HCT116 (cell line): ENCODE results near the gene PPP1R14B. TPM values are rescaled to one million over a fixed set of nuclear protein-coding genes. Genes with fewer than 3 reads are reported as not detected.

Source experiments
- ATAC-seq: fragments of 200-7000 bp; cut with Tn5 transposase; 2 replicates; pipeline ENCODE4 v1.9.1; 2020; ENCODE audit warnings: mild to moderate bottlenecking, moderate library complexity
- BruUV-seq: library from RNA; stranded (reverse); fragments of 400-500 nt; replicated peaks from 2 replicates; lab custom pipeline; 2021; lab: Mats Ljungman, UMichigan
- CTCF ChIA-PET: fragments of 300-600 bp; sonication (Branson Sonifier 250); formaldehyde crosslinking; loops from one replicate; lab custom pipeline; 2021; ENCODE audit warnings: antibody characterized with exemption; lab: Charles Lee
- POLR2A ChIA-PET: fragments of 300-600, 350-600 bp; sonication (Branson Sonifier 250); formaldehyde crosslinking; loops from one replicate; lab custom pipeline; 2021; ENCODE audit warnings: antibody characterized with exemption; lab: Charles Lee
- RAD21 ChIA-PET, 2 experiments: fragments of 300-600 bp; sonication (Branson Sonifier 250); formaldehyde crosslinking; loops; one replicate each; lab custom pipeline; 2023; ENCODE audit warnings: low total read pairs in 2 of 2; ENCODE audit not compliant: uncharacterized antibody in 2 of 2, unreplicated experiment in 2 of 2, low non-redundant PET in 1 of 2; lab: Charles Lee
- DNase-seq: peaks from one replicate; pipeline ENCODE4 v3.0.0-alpha.2; 2010; ENCODE audit warnings: low read depth, low spot score
- H2AFZ ChIP-seq: fragments of 200-600 bp; shearing (Covaris generic), sonication (generic); 2 replicates; pipeline ENCODE4 v1.6.1; 2017; ENCODE audit warnings: low read depth, mixed run types, mixed read lengths, antibody characterized with exemption, low read length; ENCODE audit not compliant: poor library complexity, severe bottlenecking
- H3K27ac ChIP-seq: 2 replicates; pipeline ENCODE4 v1.5.1; 2012; ENCODE audit warnings: low read depth, low read length
- H3K27me3 ChIP-seq: fragments of 200-600 bp; sonication (generic); 2 replicates; pipeline ENCODE4 v1.6.1; 2016; ENCODE audit warnings: mixed run types, low read length, mixed read lengths; ENCODE audit not compliant: insufficient read depth
- H3K36me3 ChIP-seq, 2 experiments: fragments of 200-500 bp in 1 of 2; fragments of 200-600 bp in 1 of 2; sonication (Bioruptor generic) in 1 of 2; sonication (generic) in 1 of 2; 2 replicates each; pipeline versions ENCODE4 v1.5.1 to v1.6.1; 2014 to 2016; ENCODE audit warnings: low read length in 2 of 2, inconsistent platforms in 1 of 2, mixed read lengths in 1 of 2, mixed run types in 1 of 2; ENCODE audit not compliant: insufficient read depth in 2 of 2, control insufficient read depth in 1 of 2
- H3K4me1 ChIP-seq, 2 experiments: fragments of 200-600 bp in 1 of 2; sonication (generic) in 1 of 2; 2 replicates each; pipeline versions ENCODE4 v1.5.1 to v1.6.1; 2012 to 2017; ENCODE audit warnings: low read length in 2 of 2, inconsistent platforms in 1 of 2, mild to moderate bottlenecking in 1 of 2, mixed read lengths in 1 of 2, mixed run types in 1 of 2, moderate library complexity in 1 of 2; ENCODE audit not compliant: insufficient read depth in 2 of 2, control insufficient read depth in 1 of 2
- H3K4me2 ChIP-seq: fragments of 200-600 bp; sonication (generic); 2 replicates; pipeline ENCODE4 v1.6.1; 2017; ENCODE audit warnings: mixed run types, low read length, mixed read lengths
- H3K4me3 ChIP-seq, 2 experiments: fragments of 200-600 bp in 1 of 2; sonication (generic) in 1 of 2; replicated peaks in 1 of 2; 2 replicates each; pipeline ENCODE4 v1.5.1; 2011 to 2016; ENCODE audit warnings: low read length in 2 of 2, control low read depth in 1 of 2, low read depth in 1 of 2, mild to moderate bottlenecking in 1 of 2, mixed read lengths in 1 of 2, mixed run types in 1 of 2
- H3K79me2 ChIP-seq: fragments of 200-600 bp; sonication (generic); 2 replicates; pipeline ENCODE4 v1.6.1; 2017; ENCODE audit warnings: mild to moderate bottlenecking, mixed run types, low read length, moderate library complexity, mixed read lengths; ENCODE audit not compliant: insufficient read depth
- H3K9ac ChIP-seq: fragments of 200-600 bp; sonication (generic); 2 replicates; pipeline ENCODE4 v1.6.1; 2016; ENCODE audit warnings: low read length, mixed read lengths
- H3K9me2 ChIP-seq: fragments of 200-600 bp; sonication (generic), shearing (Covaris generic); 2 replicates; pipeline ENCODE4 v1.6.1; 2017; ENCODE audit warnings: mixed run types, mild to moderate bottlenecking, moderate library complexity; ENCODE audit not compliant: insufficient read depth
- H3K9me3 ChIP-seq, 2 experiments: fragments of 200-500 bp in 1 of 2; fragments of 200-600 bp in 1 of 2; sonication (Bioruptor generic) in 1 of 2; sonication (generic) in 1 of 2; 2 replicates each; pipeline ENCODE4 v1.6.1; 2014 to 2017; ENCODE audit warnings: low read length in 2 of 2, mixed read lengths in 2 of 2, inconsistent platforms in 1 of 2, low read depth in 1 of 2, mild to moderate bottlenecking in 1 of 2, mixed run types in 1 of 2, moderate library complexity in 1 of 2; ENCODE audit not compliant: control insufficient read depth in 1 of 2, insufficient read depth in 1 of 2
- H4K20me1 ChIP-seq: fragments of 200-600 bp; sonication (generic), shearing (Covaris generic); 2 replicates; pipeline ENCODE4 v1.6.1; 2017; ENCODE audit warnings: mixed run types, mild to moderate bottlenecking, moderate library complexity; ENCODE audit not compliant: insufficient read depth
- CBX3 ChIP-seq: IDR thresholded peaks from 2 replicates; pipeline ENCODE4 v1.6.1; 2012; ENCODE audit warnings: low read depth
- ELF1 ChIP-seq: IDR thresholded peaks from 2 replicates; pipeline ENCODE4 v1.6.1; 2012; ENCODE audit warnings: low read depth, borderline replicate concordance
- EZH2 ChIP-seq: fragments of 200-600 bp; sonication (generic); IDR thresholded peaks from 2 replicates; pipeline ENCODE4 v1.6.1; 2017; ENCODE audit warnings: antibody characterized with exemption, mixed run types
- EZH2phosphoT487 ChIP-seq: fragments of 200-600 bp; IDR thresholded peaks from 2 replicates; pipeline ENCODE4 v1.6.1; 2018; ENCODE audit warnings: antibody characterized with exemption, borderline replicate concordance
- POLR2A ChIP-seq: IDR thresholded peaks from 2 replicates; pipeline ENCODE4 v1.7.0; 2011; ENCODE audit warnings: borderline replicate concordance; ENCODE audit not compliant: insufficient read depth, insufficient read length; ENCODE audit errors: extremely low read depth
- POLR2AphosphoS5 ChIP-seq: IDR thresholded peaks from 2 replicates; pipeline ENCODE4 v1.6.1; 2011; ENCODE audit warnings: mild to moderate bottlenecking, low read depth, low read length, moderate library complexity
- RAD21 ChIP-seq: IDR thresholded peaks from 2 replicates; pipeline ENCODE4 v1.6.1; 2012; ENCODE audit warnings: low read depth, mild to moderate bottlenecking
- SIN3A ChIP-seq: IDR thresholded peaks from 2 replicates; pipeline ENCODE4 v1.6.1; 2012; ENCODE audit warnings: low read depth
- SP1 ChIP-seq: IDR thresholded peaks from 2 replicates; pipeline ENCODE4 v1.6.1; 2012; ENCODE audit warnings: low read depth
- SRF ChIP-seq: IDR thresholded peaks from 2 replicates; pipeline ENCODE4 v1.6.1; 2012; ENCODE audit warnings: low read depth
- TCF7L2 ChIP-seq: IDR thresholded peaks from 2 replicates; pipeline ENCODE4 v1.7.0; 2011; ENCODE audit warnings: borderline replicate concordance, inconsistent platforms; ENCODE audit not compliant: insufficient read depth, insufficient read length; ENCODE audit errors: extremely low read depth
- YY1 ChIP-seq: IDR thresholded peaks from 2 replicates; pipeline ENCODE4 v1.6.1; 2011; ENCODE audit warnings: low read length, low read depth, moderate library complexity, mild to moderate bottlenecking; ENCODE audit not compliant: insufficient replicate concordance; ENCODE audit errors: extremely low read depth
- ZFX ChIP-seq: fragments of 450-650 bp; IDR thresholded peaks from 2 replicates; pipeline ENCODE4 v1.6.1; 2017
- ZNF274 ChIP-seq: fragments of 200-500 bp; sonication (Bioruptor generic); IDR thresholded peaks from 2 replicates; pipeline ENCODE4 v1.6.1; 2014; ENCODE audit warnings: mild to moderate bottlenecking, low read depth, low read length, inconsistent platforms
- intact Hi-C: fragments of 100-400 bp; cut with micrococcal nuclease; formaldehyde crosslinking; loops from 2 replicates; pipeline ENCODE4 v1.10.0; 2022
- total RNA-seq: library from RNA; stranded (reverse); gene quantifications from one replicate; pipeline ENCODE4 v1.2.1, GENCODE V29; 2021; ENCODE audit not compliant: unreplicated experiment
- TF ChIP-seq, protein P1 (sequence below): IDR thresholded peaks from 2 replicates; pipeline ENCODE4 v1.6.1; 2012
- TF ChIP-seq, protein P2 (sequence below): IDR thresholded peaks from 2 replicates; pipeline ENCODE4 v1.6.1; 2011; ENCODE audit warnings: mild to moderate bottlenecking, low read length, moderate library complexity; ENCODE audit not compliant: insufficient replicate concordance; ENCODE audit errors: extremely low read depth
- TF ChIP-seq, protein P3 (sequence below): IDR thresholded peaks from 2 replicates; pipeline ENCODE4 v1.6.1; 2012

The PPP1R14B gene
- total RNA-seq, 1 experiment from 2014 or later, result 332 TPM

DNA sequence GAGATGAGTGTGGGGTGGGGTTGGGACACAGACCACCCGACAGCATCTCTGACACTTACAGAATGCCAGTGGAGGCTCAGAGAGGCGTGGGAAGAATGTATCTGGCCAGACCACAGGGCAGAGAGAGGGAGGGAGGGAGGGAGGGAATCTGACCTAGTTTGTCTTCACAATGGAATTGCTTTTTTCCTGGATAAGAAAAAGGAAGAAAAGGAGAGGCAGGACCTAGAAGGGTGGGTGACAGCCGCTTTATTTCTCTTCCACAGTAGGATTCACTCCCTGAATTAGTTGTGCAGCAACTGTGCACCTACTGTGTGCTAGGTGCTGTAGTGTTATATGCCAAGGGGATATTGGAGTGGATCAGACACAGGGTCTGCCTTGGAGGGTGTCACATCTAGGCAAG lies 48.0 kb upstream of the PPP1R14B start:
- DNase-seq, result no peak
- intact Hi-C loops, result no loop called here
- Histone ChIP-seq H3K9ac (no peak overlapping the region), H3K4me1 (peaks cover 0 to 8% of the 10 kb centered on the region in 2 experiments; a peak in 2 of 4 replicates), H3K4me2 (no peak overlapping the region), H3K27ac (no peak overlapping the region), H2AFZ (no peak overlapping the region), H3K36me3 (no peaks in the 10 kb centered on the region), H3K79me2 (no peaks in the 10 kb centered on the region), H3K9me2 (no peaks in the 10 kb centered on the region), H4K20me1 (no peaks in the 10 kb centered on the region), H3K9me3 (no peaks in the 10 kb centered on the region), H3K4me3 (no peak overlapping the region), H3K27me3 (no peaks in the 10 kb centered on the region)
- no peak for ATAC-seq
- no TSS peak for BruUV-seq
- ChIA-PET POLR2A (no interaction called here), RAD21 (no interaction called here), CTCF (interaction anchor here (0.7 kb wide), 1 partner anchor 12 kb away, joined by 3 read pairs; no protein-coding TSS in a partner anchor)
- TF ChIP-seq ZFX (no peak), POLR2A (no peak), POLR2AphosphoS5 (no peak), EZH2phosphoT487 (no peak), SRF (no peak), EZH2 (no peak), ELF1 (no peak), YY1 (no peak), RAD21 (no peak)

DNA sequence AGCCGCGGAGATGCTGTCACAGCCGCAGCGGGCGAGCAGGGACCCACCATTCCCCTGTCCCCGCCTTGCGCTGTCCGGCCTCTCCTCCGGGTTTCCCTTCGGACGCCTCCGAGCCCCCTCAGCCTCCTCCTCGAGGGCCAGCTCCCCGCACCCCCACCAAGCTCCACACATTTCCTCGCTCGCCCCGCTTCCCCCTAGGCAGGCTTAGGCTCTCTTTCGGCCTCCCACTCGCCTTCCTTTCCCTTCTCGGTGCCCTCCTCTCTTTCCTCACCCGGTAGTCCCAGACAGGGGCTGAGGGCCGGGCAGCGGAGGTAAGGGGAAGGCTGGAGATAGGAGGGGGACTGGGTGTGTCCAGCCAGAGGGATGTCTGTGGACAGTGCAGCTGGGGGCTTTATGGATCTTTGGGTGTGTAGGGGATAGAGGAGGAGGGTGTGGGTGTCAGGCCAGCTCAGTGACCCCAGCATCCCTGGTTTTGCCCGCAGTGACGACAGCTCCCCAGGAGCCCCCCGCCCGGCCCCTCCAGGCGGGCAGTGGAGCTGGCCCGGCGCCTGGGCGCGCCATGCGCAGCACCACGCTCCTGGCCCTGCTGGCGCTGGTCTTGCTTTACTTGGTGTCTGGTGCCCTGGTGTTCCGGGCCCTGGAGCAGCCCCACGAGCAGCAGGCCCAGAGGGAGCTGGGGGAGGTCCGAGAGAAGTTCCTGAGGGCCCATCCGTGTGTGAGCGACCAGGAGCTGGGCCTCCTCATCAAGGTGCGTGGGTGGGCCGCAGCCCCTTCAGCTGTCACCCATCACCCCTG lies 45.9 kb upstream of the PPP1R14B start:
- intact Hi-C loops, result no loop called here
- Histone ChIP-seq H3K27me3 (no peaks in the 10 kb centered on the region), H4K20me1 (no peaks in the 10 kb centered on the region), H3K79me2 (no peaks in the 10 kb centered on the region), H3K27ac (no peak overlapping the region), H3K4me1 (peaks cover 0 to 8% of the 10 kb centered on the region in 2 experiments; a peak in 2 of 4 replicates), H3K9ac (no peak overlapping the region), H3K9me2 (no peaks in the 10 kb centered on the region), H3K9me3 (no peaks in the 10 kb centered on the region), H3K36me3 (no peaks in the 10 kb centered on the region), H3K4me2 (no peak overlapping the region), H2AFZ (no peak overlapping the region), H3K4me3 (no peak overlapping the region)
- ChIA-PET POLR2A (no interaction called here), RAD21 (no interaction called here), CTCF (interaction anchor here (1.7 kb wide), 1 partner anchor 12 kb away, joined by 4 read pairs; the partner anchor contains the start of gene ESRRA)
- ATAC-seq, result no peak
- no peak for DNase-seq
- no TSS peak for BruUV-seq
- TF ChIP-seq, protein P1, sequence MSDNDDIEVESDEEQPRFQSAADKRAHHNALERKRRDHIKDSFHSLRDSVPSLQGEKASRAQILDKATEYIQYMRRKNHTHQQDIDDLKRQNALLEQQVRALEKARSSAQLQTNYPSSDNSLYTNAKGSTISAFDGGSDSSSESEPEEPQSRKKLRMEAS, result no peak
- TF ChIP-seq SP1, result no peak
- no peak for TF ChIP-seq ZNF274
- no peak for TF ChIP-seq SIN3A
- TF ChIP-seq TCF7L2, result no peak
- TF ChIP-seq YY1, result no peak
- no peak for TF ChIP-seq POLR2AphosphoS5
- TF ChIP-seq, protein P2, sequence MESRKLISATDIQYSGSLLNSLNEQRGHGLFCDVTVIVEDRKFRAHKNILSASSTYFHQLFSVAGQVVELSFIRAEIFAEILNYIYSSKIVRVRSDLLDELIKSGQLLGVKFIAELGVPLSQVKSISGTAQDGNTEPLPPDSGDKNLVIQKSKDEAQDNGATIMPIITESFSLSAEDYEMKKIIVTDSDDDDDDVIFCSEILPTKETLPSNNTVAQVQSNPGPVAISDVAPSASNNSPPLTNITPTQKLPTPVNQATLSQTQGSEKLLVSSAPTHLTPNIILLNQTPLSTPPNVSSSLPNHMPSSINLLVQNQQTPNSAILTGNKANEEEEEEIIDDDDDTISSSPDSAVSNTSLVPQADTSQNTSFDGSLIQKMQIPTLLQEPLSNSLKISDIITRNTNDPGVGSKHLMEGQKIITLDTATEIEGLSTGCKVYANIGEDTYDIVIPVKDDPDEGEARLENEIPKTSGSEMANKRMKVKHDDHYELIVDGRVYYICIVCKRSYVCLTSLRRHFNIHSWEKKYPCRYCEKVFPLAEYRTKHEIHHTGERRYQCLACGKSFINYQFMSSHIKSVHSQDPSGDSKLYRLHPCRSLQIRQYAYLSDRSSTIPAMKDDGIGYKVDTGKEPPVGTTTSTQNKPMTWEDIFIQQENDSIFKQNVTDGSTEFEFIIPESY, result no peak
- TF ChIP-seq CBX3, result no peak
- TF ChIP-seq EZH2phosphoT487, result no peak
- TF ChIP-seq ELF1, result no peak
- TF ChIP-seq SRF, result no peak
- TF ChIP-seq, protein P3, sequence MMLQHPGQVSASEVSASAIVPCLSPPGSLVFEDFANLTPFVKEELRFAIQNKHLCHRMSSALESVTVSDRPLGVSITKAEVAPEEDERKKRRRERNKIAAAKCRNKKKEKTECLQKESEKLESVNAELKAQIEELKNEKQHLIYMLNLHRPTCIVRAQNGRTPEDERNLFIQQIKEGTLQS, result no peak
- no peak for TF ChIP-seq POLR2A
